Motor neuron (in vitro differentiated cells): ENCODE measurements around the gene GABRB1. TPM values are rescaled to one million over a fixed set of nuclear protein-coding genes. Genes with fewer than 3 reads are reported as not detected.

Source experiments
- ATAC-seq, 8 experiments: fragments of 200-7000 bp; cut with Tn5 transposase; replicated peaks in 6 of 8; 2 replicates each; pipeline ENCODE4 v1.8.0; 2021; ENCODE audit warnings: mild to moderate bottlenecking in 8 of 8, moderate library complexity in 8 of 8
- H3K27ac ChIP-seq, 2 donors: fragments of 250-450 bp; sonication (Bioruptor Pico); 2 replicates each; pipeline ENCODE4 v1.9.0; 2021; ENCODE audit warnings: antibody characterized with exemption in 2 of 2, mild to moderate bottlenecking in 2 of 2, moderate library complexity in 1 of 2
- H3K4me1 ChIP-seq, 2 donors: fragments of 250-450 bp; sonication (Bioruptor Pico); replicated peaks in 1 of 2; 2 replicates each; pipeline ENCODE4 v1.6.1; 2021; ENCODE audit warnings: antibody characterized with exemption in 2 of 2, mild to moderate bottlenecking in 2 of 2, moderate library complexity in 1 of 2
- H3K4me3 ChIP-seq, 5 donors: fragments of 250-450 bp; sonication (Bioruptor Pico); 2 replicates each; pipeline ENCODE4 v1.9.0; 2021; ENCODE audit warnings: antibody characterized with exemption in 5 of 5, mild to moderate bottlenecking in 5 of 5, moderate library complexity in 4 of 5
- WGBS, 10 experiments: fragments of 450-650 bp; shearing (Covaris generic); methylation state at CpG; one replicate each; pipeline ENCODE4 v1.0.0; 2022; 5-methylcytosine and 5-hydroxymethylcytosine counted together
- in situ Hi-C, 9 experiments: fragments of 400-800 bp; cut with MboI; loops; one replicate each; pipeline ENCODE4 v1.15.0; 2021; ENCODE audit warnings: low sequenced_read_pairs in 9 of 9, low pct_unique_long_range_greater_than_20kb in 2 of 9; ENCODE audit not compliant: unreplicated experiment in 9 of 9
- total RNA-seq, 8 experiments: library from RNA; unstranded; fragments of 300-600 nt; gene quantifications; 2 replicates each; pipeline versions ENCODE4 v1.2.3 to v1.2.4, GENCODE V29; 2022

Gene GABRB1
- total RNA-seq, 8 experiments from 2014 or later, result 0.17 to 7.3 (median 1.7) TPM; not detected in 1

DNA sequence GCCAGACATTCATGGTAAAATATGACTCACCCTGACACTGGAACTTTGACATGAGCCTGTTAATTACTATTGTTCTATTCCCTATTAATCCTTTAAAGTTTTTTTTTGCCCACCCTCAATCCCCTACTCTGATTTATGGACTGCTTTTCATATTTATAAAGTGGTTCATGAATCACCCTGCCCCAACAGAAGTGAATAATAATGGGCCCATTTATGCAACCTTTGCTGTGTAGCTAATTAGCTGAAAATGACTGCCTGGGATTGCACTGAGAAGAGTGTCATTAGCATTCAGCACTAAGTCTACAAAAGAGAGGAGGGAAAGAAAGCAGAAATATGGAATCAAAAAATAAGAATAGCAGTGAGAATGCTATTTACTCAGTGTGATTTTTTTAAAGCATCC, 277.8 kb downstream of the GABRB1 start:
- in situ Hi-C loops, result no loop called here

DNA sequence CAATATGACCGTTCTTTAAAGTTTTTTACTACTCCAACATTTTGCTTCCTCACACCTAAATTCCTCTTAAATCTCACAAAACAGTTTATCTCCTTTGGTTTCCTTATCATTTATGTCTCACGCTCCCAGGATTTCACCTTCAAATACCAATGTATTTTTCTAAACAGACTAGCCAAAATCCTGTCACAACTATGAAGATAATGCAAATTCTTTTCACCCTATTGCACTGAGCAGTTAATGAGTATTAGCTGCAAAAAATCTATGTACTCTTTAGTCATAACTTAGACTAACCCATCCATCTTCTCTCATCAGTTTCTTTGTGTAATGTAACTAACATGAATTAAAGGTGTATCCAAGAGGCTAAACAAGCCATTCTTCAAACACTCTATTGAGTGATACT, 280.8 kb downstream of the GABRB1 start:
- no peak for ATAC-seq
- no peak overlapping the region for H3K27ac ChIP-seq
- peaks cover 8 to 30% of the 10 kb centered on the region in 2 donors for H3K4me1 ChIP-seq
- H3K4me3 ChIP-seq, result no peak overlapping the region
- 31 to 100% (median 79%) methylated on average over 1 to 2 of the region's 2 CpGs for WGBS, 10 experiments
- in situ Hi-C loops, result no loop called here

More for the DNA sequence above, 277.8 kb downstream of the GABRB1 start:
- Histone ChIP-seq H3K27ac (no peak overlapping the region), H3K4me3 (no peak overlapping the region), H3K4me1 (peaks cover 8 to 30% of the 10 kb centered on the region in 2 donors)
- ATAC-seq, result peak in 5 of 8 experiments; percentile 41 to 83 (median 73)

DNA sequence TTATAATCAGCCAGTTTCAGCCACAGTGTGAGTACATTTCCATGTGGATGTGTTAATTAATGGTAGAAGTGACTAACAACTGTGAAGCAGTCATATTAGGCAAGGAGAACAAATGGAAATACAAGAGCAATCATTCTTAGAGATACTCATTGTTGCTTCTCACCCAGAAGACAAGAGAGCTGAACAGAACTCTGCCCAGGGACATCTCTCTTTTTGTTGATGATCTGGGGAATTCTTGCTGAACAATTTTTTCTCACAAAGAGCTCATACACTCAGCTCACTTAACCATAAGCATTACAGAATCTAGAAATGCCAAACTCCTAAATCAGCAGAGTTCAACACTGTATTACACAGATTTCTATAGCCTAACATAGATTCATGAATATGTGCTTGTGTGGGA, 282.0 kb downstream of the GABRB1 start:
- H3K4me1 ChIP-seq, result peaks cover 8 to 28% of the 10 kb centered on the region in 2 donors
- in situ Hi-C loops, result no loop called here
- no peak overlapping the region for H3K27ac ChIP-seq
- no peak overlapping the region for H3K4me3 ChIP-seq
- peak in 6 of 8 experiments; percentile 24 to 75 (median 63) for ATAC-seq

DNA sequence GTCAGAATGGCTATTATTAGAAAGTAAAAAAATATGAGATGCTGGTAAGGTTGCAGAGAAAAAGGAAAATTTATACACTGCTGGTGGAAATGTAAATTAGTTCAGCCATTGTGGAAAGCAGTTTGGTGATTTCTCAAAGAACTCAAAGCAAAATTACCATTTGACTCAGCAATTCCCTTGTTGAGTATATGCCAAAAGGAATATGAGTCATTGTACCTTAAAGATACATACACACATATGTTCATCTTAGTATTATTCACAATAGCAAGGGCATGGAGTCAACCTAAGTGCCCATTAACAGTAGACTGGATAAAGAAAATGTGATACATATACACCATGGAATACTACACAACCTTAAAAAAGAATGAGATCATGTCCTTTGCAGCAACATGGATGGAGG, 284.0 kb downstream of the GABRB1 start:
- ATAC-seq, result peak in 2 of 8 experiments; percentile 46 to 49
- Histone ChIP-seq H3K4me1 (peaks cover 8 to 18% of the 10 kb centered on the region in 2 donors), H3K27ac (no peak overlapping the region), H3K4me3 (no peak overlapping the region)
- in situ Hi-C loops, result no loop called here

DNA sequence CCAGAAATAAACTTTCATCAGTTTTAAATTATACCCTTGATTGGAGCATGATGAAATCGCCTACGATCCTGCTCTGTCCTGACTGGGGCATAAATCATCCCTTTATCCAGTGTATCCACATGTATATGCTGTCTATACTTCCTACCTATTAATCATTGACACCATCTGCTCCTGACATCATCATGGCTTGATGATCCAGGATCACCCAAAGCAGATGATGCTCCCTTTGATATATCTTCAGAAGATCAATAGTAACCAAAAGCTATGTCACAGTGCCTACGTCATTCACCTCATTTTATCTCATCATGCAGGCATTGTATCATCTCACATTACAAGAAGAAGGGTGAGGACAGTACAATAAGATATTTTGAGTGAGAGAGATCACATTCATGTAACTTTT, 294.7 kb downstream of the GABRB1 start:
- Histone ChIP-seq H3K4me1 (peaks cover 0 to under 1% of the 10 kb centered on the region in 2 donors), H3K4me3 (no peak overlapping the region), H3K27ac (no peak overlapping the region)
- ATAC-seq, result peak in 5 of 8 experiments; percentile 40 to 78 (median 64)
- in situ Hi-C loops, result no loop called here
- 2 to 86% (median 50%) methylated on average over 1 to 3 of the region's 3 CpGs for WGBS, 10 experiments

DNA sequence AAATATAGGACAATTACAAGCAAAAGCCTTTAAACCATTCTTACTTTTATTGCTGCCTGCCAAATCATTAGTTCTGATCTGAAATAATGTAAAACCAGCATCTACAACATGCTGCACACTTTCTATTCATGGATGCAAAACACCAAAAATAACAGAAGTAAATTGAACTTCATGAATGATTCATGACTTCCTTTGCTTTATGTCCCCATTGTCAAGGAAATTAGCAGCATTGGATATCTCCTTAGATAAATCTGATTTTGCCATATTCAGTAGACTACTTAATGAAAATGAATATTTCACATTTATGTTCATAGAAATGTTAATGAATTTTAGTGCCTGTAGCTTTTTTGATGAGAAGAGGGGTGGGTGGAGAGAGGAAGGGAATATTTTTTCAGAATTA, 299.5 kb downstream of the GABRB1 start:
- in situ Hi-C loops, result no loop called here
- no peak overlapping the region for H3K4me3 ChIP-seq
- ATAC-seq, result peak in 2 of 8 experiments; percentile 32 to 47
- H3K27ac ChIP-seq, result no peak overlapping the region
- H3K4me1 ChIP-seq, result peaks cover 0 to 3% of the 10 kb centered on the region in 2 donors

DNA sequence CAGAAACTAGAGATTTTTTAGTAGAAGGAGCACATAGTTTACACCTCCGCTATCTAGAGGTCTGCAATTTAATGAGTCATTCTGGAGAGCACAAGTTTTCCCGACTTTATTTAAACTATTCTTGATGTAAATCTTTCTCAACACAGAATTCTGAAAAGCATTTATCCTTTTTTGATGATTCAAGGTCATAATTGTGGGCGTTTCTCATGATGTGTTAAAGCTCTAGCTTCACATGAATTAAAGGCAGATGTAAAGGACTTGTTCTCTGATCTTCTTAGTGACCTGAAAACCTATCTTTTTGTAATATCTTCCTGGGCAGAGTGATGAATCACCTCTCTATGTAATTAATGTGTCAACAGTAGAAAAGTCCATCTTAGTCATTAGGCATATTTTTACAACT, 303.3 kb downstream of the GABRB1 start:
- H3K4me1 ChIP-seq, result peaks cover 0 to 3% of the 10 kb centered on the region in 2 donors
- H3K27ac ChIP-seq, result no peak overlapping the region
- in situ Hi-C loops, result no loop called here
- no peak overlapping the region for H3K4me3 ChIP-seq
- WGBS, 10 experiments, result 0 to 75% (median 64%) methylated on average over 1 to 3 of the region's 3 CpGs; no CpG with 5 or more reads in 1 of the 10 experiments
- ATAC-seq, result peak in 2 of 8 experiments; percentile 38 to 59

- 0 to 100% (median 69%) methylated on average over 1 to 2 of the region's 2 CpGs; no CpG with 5 or more reads in 1 of the 10 experiments for WGBS, 10 experiments
- no peak for ATAC-seq
- in situ Hi-C loops, result no loop called here
- no peak overlapping the region for H3K4me3 ChIP-seq
- H3K4me1 ChIP-seq, result peaks cover 0 to 8% of the 10 kb centered on the region in 2 donors
- no peak overlapping the region for H3K27ac ChIP-seq
These were observed 306.5 kb downstream of the GABRB1 start for GRCh38 chr4:47337893-47338292.

GRCh38 chr4:47340914-47341313, 309.5 kb downstream of the GABRB1 start:
- in situ Hi-C loops, result no loop called here
- 17 to 100% (median 79%) methylated on average over 1 to 2 of the region's 2 CpGs; no CpG with 5 or more reads in 1 of the 10 experiments for WGBS, 10 experiments
- Histone ChIP-seq H3K27ac (no peak overlapping the region), H3K4me3 (no peak overlapping the region), H3K4me1 (peaks cover 0 to 8% of the 10 kb centered on the region in 2 donors)
- ATAC-seq, result peak in 2 of 8 experiments; percentile 75 to 86

DNA sequence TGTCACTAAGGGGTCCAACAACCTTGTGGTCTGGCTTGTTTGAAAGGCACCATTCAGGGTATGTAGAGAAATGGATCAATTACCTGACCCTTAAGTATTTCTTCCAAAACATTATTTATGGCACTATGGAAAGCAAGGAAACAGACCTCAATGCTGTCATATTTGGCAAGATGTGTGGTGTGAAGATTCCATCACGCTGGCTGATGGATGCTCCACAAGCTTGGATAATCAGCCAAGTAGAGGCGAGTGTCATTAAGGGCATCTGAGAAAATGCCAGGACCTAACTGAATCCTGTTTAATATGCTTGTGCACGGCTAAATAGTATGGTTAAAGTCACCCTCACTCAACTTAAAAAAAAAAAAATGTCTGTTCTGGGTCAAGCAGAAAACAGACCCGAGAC, 311.4 kb downstream of the GABRB1 start:
- WGBS, 10 experiments, result 0 to 89% (median 75%) methylated on average over 1 to 4 of the region's 4 CpGs
- Histone ChIP-seq H3K4me1 (peaks cover 0 to 8% of the 10 kb centered on the region in 2 donors), H3K27ac (no peak overlapping the region), H3K4me3 (no peak overlapping the region)
- no peak for ATAC-seq
- in situ Hi-C loops, result no loop called here

GRCh38 chr4:47349326-47349725, 318.0 kb downstream of the GABRB1 start:
- WGBS, 10 experiments, result 55 to 100% (median 87%) methylated on average over 1 to 4 of the region's 4 CpGs; no CpG with 5 or more reads in 6 of the 10 experiments
- in situ Hi-C loops, result no loop called here
- H3K4me3 ChIP-seq, result no peak overlapping the region
- H3K4me1 ChIP-seq, result no peaks in the 10 kb centered on the region
- peak in 1 of 8 experiments; percentile 65 for ATAC-seq
- H3K27ac ChIP-seq, result no peak overlapping the region

DNA sequence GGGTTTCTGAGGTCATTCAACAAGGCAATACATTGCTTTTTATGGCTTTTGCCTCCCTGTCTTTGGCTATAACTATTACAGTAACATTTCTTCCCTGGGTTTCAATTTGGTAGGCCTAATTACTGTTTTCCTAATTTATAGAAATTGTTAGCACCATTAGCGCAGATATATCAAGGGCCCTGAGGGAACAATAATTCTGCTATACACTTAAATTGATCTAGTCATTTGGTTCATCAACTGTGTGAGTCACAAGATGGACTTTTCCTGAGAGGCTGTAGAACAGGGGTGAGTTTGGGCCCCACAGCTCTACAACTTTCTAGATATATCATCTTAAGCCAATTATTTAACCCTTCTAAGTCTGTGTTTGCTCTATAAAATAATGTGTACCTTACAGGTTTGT, 324.2 kb downstream of the GABRB1 start:
- ATAC-seq, result peak in 5 of 8 experiments; percentile 39 to 99 (median 41)
- H3K27ac ChIP-seq, result no peak overlapping the region
- in situ Hi-C loops, result no loop called here
- H3K4me1 ChIP-seq, result no peaks in the 10 kb centered on the region
- 60 to 100% (median 86%) methylated on average over 1 of the region's 1 CpG; no CpG with 5 or more reads in 1 of the 10 experiments for WGBS, 10 experiments
- H3K4me3 ChIP-seq, result no peak overlapping the region

GRCh38 chr4:47359891-47360290, 328.5 kb downstream of the GABRB1 start:
- ATAC-seq, result no peak
- 0 to 100% (median 74%) methylated on average over 1 to 4 of the region's 4 CpGs for WGBS, 10 experiments
- Histone ChIP-seq H3K4me1 (no peaks in the 10 kb centered on the region), H3K4me3 (no peak overlapping the region), H3K27ac (no peak overlapping the region)
- in situ Hi-C loops, result no loop called here

GRCh38 chr4:47367761-47368160, 336.4 kb downstream of the GABRB1 start:
- in situ Hi-C loops, result no loop called here
- ATAC-seq, result no peak
- Histone ChIP-seq H3K4me1 (no peaks in the 10 kb centered on the region), H3K27ac (no peak overlapping the region), H3K4me3 (no peak overlapping the region)
- WGBS, 10 experiments, result 40 to 100% (median 88%) methylated on average over 1 to 2 of the region's 2 CpGs; no CpG with 5 or more reads in 2 of the 10 experiments
